Skeletal muscle satellite cell (primary cell): Measurements from ENCODE around the gene SEC22B.
"Not testable (repeated sequence)": the region's sequence is repeated elsewhere in the genome, so short reads cannot be mapped to it uniquely, and the experiment has no call there.

Experiments used
- H3K27me3 ChIP-seq: 2 replicates; pipeline ENCODE4 v1.7.0; 2013; ENCODE audit warnings: low read length; ENCODE audit not compliant: control insufficient read depth, insufficient read depth
- H3K36me3 ChIP-seq: 2 replicates; pipeline ENCODE4 v1.7.0; 2013; ENCODE audit warnings: mild to moderate bottlenecking, control low read depth, low read length; ENCODE audit not compliant: insufficient read depth
- H3K4me1 ChIP-seq: 2 replicates; pipeline ENCODE4 v1.7.0; 2013; ENCODE audit warnings: low read length; ENCODE audit not compliant: control insufficient read depth, insufficient read depth
- H3K4me2 ChIP-seq: 2 replicates; pipeline ENCODE4 v1.7.0; 2013; ENCODE audit warnings: mild to moderate bottlenecking, low read length
- H3K4me3 ChIP-seq: 2 replicates; pipeline ENCODE4 v1.7.0; 2013; ENCODE audit warnings: low read length
- H3K9ac ChIP-seq: 2 replicates; pipeline ENCODE4 v1.7.0; 2013; ENCODE audit warnings: mild to moderate bottlenecking, low read depth, low read length, moderate library complexity
- H3K9me3 ChIP-seq: replicated peaks from 2 replicates; pipeline ENCODE4 v1.7.0; 2013; ENCODE audit warnings: mild to moderate bottlenecking, control low read depth, low read length

SEC22B gene

GRCh38 chr1:120178058-120178457 is 1.7 kb upstream of the SEC22B start:
- H3K9me3 ChIP-seq, H3K36me3 ChIP-seq, H3K27me3 ChIP-seq, H3K4me3 ChIP-seq, H3K4me2 ChIP-seq, H3K9ac ChIP-seq: not testable (repeated sequence)
- H3K4me1 ChIP-seq = peaks cover 25% of the 10 kb centered on the region

GRCh38 chr1:120175688-120176087 is 632 bp downstream of the SEC22B start:
- Histone ChIP-seq H3K4me3 (peak overlapping the region; percentile 79), H3K9ac (peak overlapping the region; percentile 96), H3K4me2 (peak overlapping the region; percentile 72), H3K4me1 (peaks cover 23% of the 10 kb centered on the region)
- H3K27me3 ChIP-seq, H3K36me3 ChIP-seq, H3K9me3 ChIP-seq: not testable (repeated sequence)

- H3K4me2 ChIP-seq, H3K9me3 ChIP-seq, H3K9ac ChIP-seq, H3K4me3 ChIP-seq, H3K27me3 ChIP-seq, H3K4me1 ChIP-seq: not testable (repeated sequence)
- peaks cover 15% of the 10 kb centered on the region for H3K36me3 ChIP-seq
Observed at GRCh38 chr1:120164761-120165160, 11.6 kb downstream of the SEC22B start.

DNA sequence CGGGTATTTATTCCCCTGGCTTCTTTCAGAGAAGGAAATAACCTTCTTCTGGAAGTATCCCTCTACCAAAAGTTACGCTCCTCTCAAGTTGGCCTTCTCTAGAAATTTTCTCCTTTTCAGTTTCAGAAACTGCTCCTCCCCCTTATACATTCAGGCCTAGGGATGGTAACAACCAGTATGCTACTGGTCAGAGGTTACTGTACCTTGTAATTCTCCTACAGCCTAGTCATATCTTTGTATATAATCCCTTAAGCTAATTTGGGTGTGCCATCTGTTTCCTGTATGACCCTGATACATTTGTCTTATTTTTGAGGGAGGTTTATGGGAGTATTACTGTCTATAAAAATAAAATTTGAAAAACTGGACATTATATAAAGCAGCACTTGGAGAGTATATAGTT is 14.3 kb downstream of the SEC22B start:
- not testable (repeated sequence) for H3K27me3 ChIP-seq, H3K36me3 ChIP-seq, H3K9me3 ChIP-seq, H3K9ac ChIP-seq, H3K4me3 ChIP-seq, H3K4me2 ChIP-seq, H3K4me1 ChIP-seq

DNA sequence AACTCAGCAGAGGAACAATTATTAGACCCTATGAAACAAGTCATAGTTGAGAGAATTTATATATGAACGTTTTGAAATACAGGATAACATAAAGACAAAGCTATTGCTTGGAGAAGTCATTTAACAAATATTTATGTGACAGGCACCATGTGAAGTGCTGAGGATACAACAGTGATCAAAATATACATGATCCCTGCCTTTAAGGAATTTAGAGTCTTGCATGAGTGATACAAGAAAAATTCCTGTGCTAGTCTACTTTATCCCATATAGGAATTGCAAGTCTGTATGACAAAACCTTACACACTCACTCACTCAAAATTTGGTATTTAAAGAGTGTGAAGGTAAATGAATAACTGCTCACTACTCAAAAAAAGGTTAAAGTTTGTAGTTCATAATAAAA is 17.8 kb downstream of the SEC22B start:
- H3K4me1 ChIP-seq, H3K4me2 ChIP-seq, H3K27me3 ChIP-seq, H3K9me3 ChIP-seq, H3K9ac ChIP-seq, H3K4me3 ChIP-seq, H3K36me3 ChIP-seq: not testable (repeated sequence)

- not testable (repeated sequence) for H3K4me1 ChIP-seq, H3K4me3 ChIP-seq, H3K4me2 ChIP-seq
Observed at GRCh38 chr1:120158086-120158485, 18.2 kb downstream of the SEC22B start.

DNA sequence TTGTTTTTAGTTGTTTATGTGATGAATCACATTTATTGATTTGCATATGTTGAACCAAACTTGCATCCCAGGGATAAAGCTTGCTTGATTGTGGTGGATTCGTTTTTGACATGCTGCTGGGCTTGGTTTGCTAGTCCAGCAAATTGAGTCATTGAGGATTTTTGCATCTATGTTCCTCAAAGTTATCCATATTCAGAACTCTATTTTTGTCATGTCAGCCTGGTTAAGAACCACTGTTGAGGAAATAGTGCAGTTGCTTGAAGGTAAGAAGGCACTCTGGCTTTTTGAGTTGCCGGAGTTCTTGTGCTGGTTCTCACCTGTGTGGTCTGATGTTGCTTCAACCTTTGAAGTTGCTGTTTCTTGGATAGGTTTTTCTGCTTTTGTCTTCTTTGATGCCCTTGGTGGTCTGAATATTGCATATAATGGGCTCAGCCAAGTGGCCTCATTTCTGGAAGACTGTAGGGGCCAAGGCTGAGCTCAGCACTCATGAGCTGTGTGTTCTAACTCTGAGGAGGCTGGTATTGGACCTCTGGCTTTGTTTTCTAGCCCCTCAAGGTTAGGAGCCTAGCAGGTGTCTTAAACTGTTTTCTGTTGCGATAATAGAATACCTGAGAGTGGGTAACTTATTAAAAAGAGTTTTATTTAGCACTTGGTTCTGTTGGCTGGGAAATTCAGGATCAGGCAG is 26.0 kb downstream of the SEC22B start:
- not testable (repeated sequence) for H3K4me3 ChIP-seq, H3K27me3 ChIP-seq, H3K4me2 ChIP-seq, H3K9ac ChIP-seq, H3K36me3 ChIP-seq, H3K9me3 ChIP-seq, H3K4me1 ChIP-seq

More at GRCh38 chr1:120158086-120158485, 18.2 kb downstream of the SEC22B start:
- H3K36me3 ChIP-seq, H3K27me3 ChIP-seq, H3K9me3 ChIP-seq, H3K9ac ChIP-seq: not testable (repeated sequence)

DNA sequence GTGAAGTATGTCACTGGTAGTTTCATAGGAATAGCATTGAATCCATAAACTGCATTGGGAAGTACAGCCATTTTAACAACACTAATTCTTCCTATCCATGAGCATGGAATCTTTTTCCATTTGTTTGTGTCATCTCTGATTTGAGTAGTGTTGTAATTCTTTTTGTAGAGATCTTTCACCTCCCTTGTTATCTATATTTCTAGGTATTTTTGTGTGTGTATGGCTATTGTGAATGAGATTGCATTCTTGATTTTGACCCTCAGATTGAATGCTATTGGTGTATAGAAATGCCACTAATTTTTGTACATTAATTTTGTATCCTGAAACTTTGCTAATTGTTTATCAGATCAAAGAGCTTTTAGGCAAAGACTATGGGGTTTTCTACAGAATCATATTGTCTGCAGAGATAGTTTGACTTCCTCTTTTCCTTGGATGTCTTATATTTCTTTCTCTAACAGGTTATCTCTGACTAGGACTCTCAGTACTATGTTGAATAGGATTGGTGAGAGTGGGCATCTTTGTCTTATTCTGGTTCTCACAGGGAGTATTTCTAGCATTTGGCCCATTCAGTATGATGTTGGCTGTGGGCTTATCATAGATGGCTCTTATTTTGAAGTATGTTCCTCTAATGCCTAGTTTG is 26.8 kb downstream of the SEC22B start:
- not testable (repeated sequence) for H3K4me2 ChIP-seq, H3K9me3 ChIP-seq, H3K9ac ChIP-seq, H3K4me3 ChIP-seq, H3K27me3 ChIP-seq, H3K4me1 ChIP-seq, H3K36me3 ChIP-seq

GRCh38 chr1:120145806-120146205 is 30.5 kb downstream of the SEC22B start:
- not testable (repeated sequence) for H3K27me3 ChIP-seq, H3K9ac ChIP-seq, H3K4me3 ChIP-seq, H3K36me3 ChIP-seq, H3K9me3 ChIP-seq, H3K4me2 ChIP-seq
- H3K4me1 ChIP-seq = peaks cover 31% of the 10 kb centered on the region

DNA sequence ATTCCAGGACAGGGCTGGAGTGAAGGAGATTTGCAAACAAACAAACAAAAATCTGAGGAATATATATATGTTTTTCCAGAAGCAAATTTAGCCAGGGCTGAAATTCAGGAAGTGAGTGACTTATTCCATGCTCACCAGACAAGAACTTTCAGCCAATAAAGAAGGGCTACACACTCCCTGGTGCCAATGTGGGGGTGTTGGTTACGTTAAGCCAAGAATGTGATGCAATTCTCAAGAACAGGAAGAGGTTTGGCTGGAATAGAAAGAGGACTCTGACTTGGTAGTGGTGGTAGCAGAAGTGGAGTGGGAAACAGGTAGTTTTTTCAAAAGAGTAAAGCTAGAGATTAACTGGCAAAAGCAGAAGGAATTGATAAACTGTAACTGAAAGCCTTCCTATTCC is 31.7 kb downstream of the SEC22B start:
- H3K27me3 ChIP-seq, H3K9me3 ChIP-seq, H3K36me3 ChIP-seq, H3K4me3 ChIP-seq: not testable (repeated sequence)
- Histone ChIP-seq H3K4me2 (peak overlapping the region; percentile 22), H3K9ac (peak overlapping the region; percentile 28), H3K4me1 (peaks cover 32% of the 10 kb centered on the region)

GRCh38 chr1:120144169-120144568 is 32.2 kb downstream of the SEC22B start:
- Histone ChIP-seq H3K4me1 (peaks cover 32% of the 10 kb centered on the region), H3K4me2 (peak overlapping the region; percentile 22), H3K9ac (peak overlapping the region; percentile 71)
- H3K36me3 ChIP-seq, H3K27me3 ChIP-seq, H3K4me3 ChIP-seq, H3K9me3 ChIP-seq: not testable (repeated sequence)

DNA sequence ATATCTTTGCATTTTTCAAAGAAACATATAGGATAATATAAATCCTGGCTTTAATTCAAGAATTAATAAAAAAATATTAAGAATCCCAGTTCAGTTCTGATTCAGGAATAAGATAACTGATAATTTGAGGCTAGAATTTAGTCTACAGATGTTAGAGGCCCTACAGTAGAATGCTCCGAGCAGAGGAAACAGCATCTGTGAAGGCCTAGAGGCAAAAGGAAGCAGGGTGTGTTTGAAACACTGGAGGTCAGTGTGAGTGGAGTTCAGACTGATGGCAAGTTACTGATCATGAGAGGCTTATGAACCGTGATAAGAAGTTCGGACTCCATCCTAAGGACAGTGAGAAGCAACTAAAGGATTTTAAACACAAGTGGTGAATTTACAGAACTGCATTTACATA is 33.0 kb downstream of the SEC22B start:
- H3K27me3 ChIP-seq, H3K36me3 ChIP-seq, H3K4me3 ChIP-seq, H3K9me3 ChIP-seq: not testable (repeated sequence)
- peak overlapping the region; percentile 45 for H3K4me2 ChIP-seq
- H3K9ac ChIP-seq = peak overlapping the region; percentile 71
- peaks cover 32% of the 10 kb centered on the region for H3K4me1 ChIP-seq
